Measurements from ENCODE around the gene DSCAM.

Gene DSCAM

GRCh38 chr21:40128891-40129290, 718.1 kb downstream of the DSCAM start:
- DNase-seq (ENCODE audit: low read depth in 2 of 2) = no peak

GRCh38 chr21:40120940-40121575, 725.9 kb downstream of the DSCAM start:
- DNase-seq (ENCODE audit: low read depth in 2 of 2) = no peak

GRCh38 chr21:40118527-40118926, 728.4 kb downstream of the DSCAM start:
- no peak for DNase-seq (ENCODE audit: low read depth in 2 of 2)

- DNase-seq (ENCODE audit: low read depth in 2 of 2) = no peak
Observed at GRCh38 chr21:40117236-40117635, 729.7 kb downstream of the DSCAM start.

GRCh38 chr21:40115775-40116174, 731.2 kb downstream of the DSCAM start:
- no peak for DNase-seq (ENCODE audit: low read depth in 2 of 2)

- no peak for DNase-seq (ENCODE audit: low read depth in 2 of 2)
Observed at GRCh38 chr21:40102682-40103081, 744.3 kb downstream of the DSCAM start.

- DNase-seq (ENCODE audit: low read depth in 2 of 2) = no peak
Observed at GRCh38 chr21:40099809-40100208, 747.1 kb downstream of the DSCAM start.

- no peak for DNase-seq (ENCODE audit: low read depth in 2 of 2)
Observed at GRCh38 chr21:40095477-40095876, 751.5 kb downstream of the DSCAM start.

- DNase-seq (ENCODE audit: low read depth in 2 of 2) = no peak
Observed at GRCh38 chr21:40080385-40080784, 766.6 kb downstream of the DSCAM start.

GRCh38 chr21:40074710-40075109, 772.2 kb downstream of the DSCAM start:
- no peak for DNase-seq (ENCODE audit: low read depth in 2 of 2)

- no peak for DNase-seq (ENCODE audit: low read depth in 2 of 2)
Observed at GRCh38 chr21:40074198-40074597, 772.8 kb downstream of the DSCAM start.

- no peak for DNase-seq (ENCODE audit: low read depth in 2 of 2)
Observed at GRCh38 chr21:40073642-40074041, 773.3 kb downstream of the DSCAM start.

- DNase-seq (ENCODE audit: low read depth in 2 of 2) = no peak
Observed at GRCh38 chr21:40070871-40071270, 776.1 kb downstream of the DSCAM start.

GRCh38 chr21:40067751-40068150, 779.2 kb downstream of the DSCAM start:
- no peak for DNase-seq (ENCODE audit: low read depth in 2 of 2)

- no peak for DNase-seq (ENCODE audit: low read depth in 2 of 2)
Observed at GRCh38 chr21:40066221-40066620, 780.7 kb downstream of the DSCAM start.

GRCh38 chr21:40060083-40060677, 786.8 kb downstream of the DSCAM start:
- no peak for DNase-seq (ENCODE audit: low read depth in 2 of 2)

- no peak for DNase-seq (ENCODE audit: low read depth in 2 of 2)
Observed at GRCh38 chr21:40057331-40057730, 789.6 kb downstream of the DSCAM start.

- DNase-seq (ENCODE audit: low read depth in 2 of 2) = no peak
Observed at GRCh38 chr21:40056031-40056430, 790.9 kb downstream of the DSCAM start.

- no peak for DNase-seq (ENCODE audit: low read depth in 2 of 2)
Observed at GRCh38 chr21:40054403-40054802, 792.6 kb downstream of the DSCAM start.

- no peak for DNase-seq (ENCODE audit: low read depth in 2 of 2)
Observed at GRCh38 chr21:40053007-40053406, 794.0 kb downstream of the DSCAM start.

GRCh38 chr21:40052276-40052675, 794.7 kb downstream of the DSCAM start:
- DNase-seq (ENCODE audit: low read depth in 2 of 2) = no peak

GRCh38 chr21:40051801-40052200, 795.2 kb downstream of the DSCAM start:
- no peak for DNase-seq (ENCODE audit: low read depth in 2 of 2)

- DNase-seq (ENCODE audit: low read depth in 2 of 2) = no peak
Observed at GRCh38 chr21:40049931-40050290, 797.0 kb downstream of the DSCAM start.

All from stimulated activated CD8-positive, alpha-beta memory T cell treated with anti-CD3 and anti-CD28 coated beads, Interleukin-15, amount 100 ng/mL, for 48 hours (primary cell).